ENCODE measurements around the gene CYB561.

Gene CYB561

DNA sequence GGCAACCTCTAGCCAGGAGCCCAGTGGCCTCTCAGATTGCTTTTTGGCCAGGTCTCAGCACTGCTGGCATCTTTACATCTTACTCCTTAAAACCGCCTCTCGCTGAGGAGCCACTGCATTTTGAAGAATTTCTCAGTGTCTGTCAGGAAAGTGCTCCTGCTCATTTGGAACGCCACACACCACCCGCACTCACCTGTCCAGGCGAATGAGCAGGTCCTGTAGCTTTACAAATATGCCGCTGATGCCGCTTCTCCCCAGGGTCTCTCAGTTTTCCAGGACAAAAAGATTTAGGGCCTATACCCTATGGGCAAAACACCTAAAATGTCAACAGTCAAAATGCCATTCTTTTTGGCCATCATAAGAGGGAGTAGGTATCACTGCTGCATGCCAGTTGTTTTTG lies 22.1 kb downstream of the CYB561 start:
- H2BK120ac ChIP-seq (ENCODE audit: low read depth, low read length) = no peak overlapping the region
- no peak overlapping the region for H3K4me3 ChIP-seq (ENCODE audit: insufficient read depth in 1 of 2, low read depth in 1 of 2, low read length in 2 of 2)
- DNase-seq = no peak
- H3K27me3 ChIP-seq (ENCODE audit: control insufficient read depth in 1 of 2, insufficient read depth in 1 of 2, low read length in 2 of 2) = no peaks in the 10 kb centered on the region
- no peak overlapping the region for H4K91ac ChIP-seq (ENCODE audit: low read length)
- H3K27ac ChIP-seq (ENCODE audit: low read length, poor library complexity, severe bottlenecking) = no peak overlapping the region
- peaks cover 15% of the 10 kb centered on the region for H3K79me1 ChIP-seq (replicated peaks; ENCODE audit: low read length, poor library complexity, severe bottlenecking)
- no peak overlapping the region for H2BK5ac ChIP-seq (ENCODE audit: low read depth, low read length, poor library complexity, severe bottlenecking)
- H2AK5ac ChIP-seq (ENCODE audit: low read length, severe bottlenecking) = no peak overlapping the region
- H3K4ac ChIP-seq (ENCODE audit: low read depth in 1 of 2, low read length in 2 of 2) = no peak overlapping the region
- H2BK12ac ChIP-seq (ENCODE audit: low read length in 2 of 2) = no peak overlapping the region
- peaks cover 12% of the 10 kb centered on the region for H3K4me1 ChIP-seq (ENCODE audit: control insufficient read depth, insufficient read depth, low read depth, low read length)
- no peak overlapping the region for H3K9ac ChIP-seq (ENCODE audit: low read length)
- H4K8ac ChIP-seq (ENCODE audit: low read length) = peak overlapping the region; percentile 5
- no peak overlapping the region for H2BK15ac ChIP-seq (ENCODE audit: low read depth, poor library complexity, severe bottlenecking)
- no peak overlapping the region for H3K4me2 ChIP-seq (ENCODE audit: low read length, poor library complexity, severe bottlenecking)
- H3K18ac ChIP-seq (ENCODE audit: low read depth in 1 of 2, low read length in 2 of 2) = no peak overlapping the region
- H3K36me3 ChIP-seq (ENCODE audit: control insufficient read depth in 1 of 2, insufficient read depth in 2 of 2, low read depth in 1 of 2, low read length in 2 of 2) = peaks cover 47 to 51% of the 10 kb centered on the region in 2 experiments
- WGBS = 95% methylated on average over 7 of the region's 7 CpGs
- H3K14ac ChIP-seq (ENCODE audit: low read length in 2 of 2) = no peak overlapping the region
- H3K23ac ChIP-seq (ENCODE audit: low read length in 2 of 2) = no peak overlapping the region
- no peaks in the 10 kb centered on the region for H3K9me3 ChIP-seq (ENCODE audit: control insufficient read depth, low read length)
- no peak overlapping the region for H2AFZ ChIP-seq (ENCODE audit: low read depth, low read length)

DNA sequence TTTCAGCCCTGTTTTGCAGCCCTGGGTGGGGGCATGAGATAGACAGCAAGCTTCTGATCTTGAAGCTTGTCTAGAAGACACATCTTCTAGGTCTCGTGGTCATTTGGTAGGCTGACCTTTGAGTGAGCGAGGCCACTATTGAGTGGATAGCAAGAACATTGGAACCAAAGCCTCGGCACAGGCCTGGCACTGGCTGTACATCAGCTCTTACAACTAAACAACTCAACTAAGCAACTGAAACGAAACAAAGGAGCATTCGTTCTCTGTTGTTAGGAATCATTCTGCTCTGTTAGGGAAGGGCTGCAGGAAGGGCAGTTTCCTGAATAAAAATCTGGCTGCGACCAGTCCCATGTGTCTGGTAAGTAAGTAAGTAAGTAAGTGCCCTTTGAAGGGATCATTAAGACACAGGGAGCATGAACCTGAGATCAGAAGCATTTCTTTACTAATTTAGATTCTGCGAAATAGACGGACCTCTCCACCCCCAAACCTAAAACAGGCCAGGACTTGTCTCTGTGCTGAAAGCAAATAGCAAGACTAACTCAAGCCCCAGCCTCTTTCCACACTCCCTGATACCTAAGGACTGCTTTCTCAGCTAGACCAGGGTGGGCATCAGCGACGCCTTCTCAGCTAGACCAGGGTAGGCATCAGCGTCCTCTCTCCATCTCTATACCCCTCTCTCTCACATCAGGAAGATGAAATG lies 22.7 kb downstream of the CYB561 start:
- H2BK120ac ChIP-seq (ENCODE audit: low read depth, low read length) = no peak overlapping the region
- H3K9me3 ChIP-seq (ENCODE audit: control insufficient read depth, low read length) = no peaks in the 10 kb centered on the region
- no peak overlapping the region for H3K4me3 ChIP-seq (ENCODE audit: insufficient read depth in 1 of 2, low read depth in 1 of 2, low read length in 2 of 2)
- H3K9ac ChIP-seq (ENCODE audit: low read length) = no peak overlapping the region
- no peak overlapping the region for H2AK5ac ChIP-seq (ENCODE audit: low read length, severe bottlenecking)
- H3K36me3 ChIP-seq (ENCODE audit: control insufficient read depth in 1 of 2, insufficient read depth in 2 of 2, low read depth in 1 of 2, low read length in 2 of 2) = peaks cover 52 to 55% of the 10 kb centered on the region in 2 experiments
- no peak overlapping the region for H3K27ac ChIP-seq (ENCODE audit: low read length, poor library complexity, severe bottlenecking)
- peak overlapping the region; percentile 5 for H4K8ac ChIP-seq (ENCODE audit: low read length)
- H2AFZ ChIP-seq (ENCODE audit: low read depth, low read length) = no peak overlapping the region
- no peak overlapping the region for H3K18ac ChIP-seq (ENCODE audit: low read depth in 1 of 2, low read length in 2 of 2)
- 90% methylated on average over 11 of the region's 11 CpGs for WGBS
- H3K4me1 ChIP-seq (ENCODE audit: control insufficient read depth, insufficient read depth, low read depth, low read length) = peaks cover 11% of the 10 kb centered on the region
- no peak overlapping the region for H3K4me2 ChIP-seq (ENCODE audit: low read length, poor library complexity, severe bottlenecking)
- no peak for DNase-seq
- no peak overlapping the region for H4K91ac ChIP-seq (ENCODE audit: low read length)
- H3K4ac ChIP-seq (ENCODE audit: low read depth in 1 of 2, low read length in 2 of 2) = no peak overlapping the region
- H3K79me1 ChIP-seq (replicated peaks; ENCODE audit: low read length, poor library complexity, severe bottlenecking) = peaks cover 15% of the 10 kb centered on the region
- no peaks in the 10 kb centered on the region for H3K27me3 ChIP-seq (ENCODE audit: control insufficient read depth in 1 of 2, insufficient read depth in 1 of 2, low read length in 2 of 2)
- H2BK5ac ChIP-seq (ENCODE audit: low read depth, low read length, poor library complexity, severe bottlenecking) = no peak overlapping the region
- no peak overlapping the region for H2BK12ac ChIP-seq (ENCODE audit: low read length in 2 of 2)
- no peak overlapping the region for H3K14ac ChIP-seq (ENCODE audit: low read length in 2 of 2)
- H2BK15ac ChIP-seq (ENCODE audit: low read depth, poor library complexity, severe bottlenecking) = no peak overlapping the region
- no peak overlapping the region for H3K23ac ChIP-seq (ENCODE audit: low read length in 2 of 2)

DNA sequence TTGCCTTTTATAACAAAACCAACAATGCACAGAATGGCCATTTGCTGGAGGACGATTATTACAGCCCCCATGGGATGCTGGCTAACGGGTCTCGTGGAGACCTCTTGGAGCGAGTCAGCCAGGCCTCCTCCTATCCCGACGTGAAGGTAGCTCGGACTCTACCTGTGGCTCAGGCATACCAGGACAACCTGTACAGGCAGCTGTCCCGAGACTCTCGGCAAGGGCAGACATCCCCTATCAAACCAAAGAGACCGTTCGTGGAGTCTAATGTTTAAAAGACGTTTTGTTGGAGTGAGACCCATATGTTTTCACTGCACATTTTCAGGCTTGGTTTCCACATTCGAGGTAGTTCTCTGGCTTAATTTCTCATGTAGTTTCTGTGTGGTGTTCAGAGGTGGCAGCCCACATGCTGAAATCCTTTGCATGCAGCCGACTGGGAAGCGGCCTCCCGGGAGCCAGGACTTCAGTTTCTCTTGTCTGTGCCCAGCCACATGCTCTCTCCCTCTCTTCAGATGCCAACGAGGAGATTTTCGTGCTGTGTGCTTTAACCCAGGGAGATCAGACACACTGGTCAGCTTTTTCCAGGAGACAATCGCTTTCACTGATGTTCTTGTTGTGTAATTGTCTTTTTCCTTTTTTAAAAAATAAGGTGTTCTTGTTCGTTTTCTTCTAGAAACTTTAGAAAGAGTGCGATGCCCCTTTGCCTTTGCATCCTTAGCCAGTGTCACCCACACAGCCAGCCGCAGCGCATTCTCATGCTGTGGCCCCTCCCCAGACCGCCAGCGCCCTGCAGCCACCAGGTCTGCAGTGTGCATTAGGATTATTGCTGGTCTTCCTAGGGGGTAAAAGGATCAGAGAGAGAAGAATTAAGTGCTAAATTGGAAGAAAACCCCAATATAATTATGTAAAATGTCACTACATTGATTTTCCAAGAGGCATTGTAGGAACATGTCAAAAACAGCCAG lies 24.1 kb downstream of the CYB561 start:
- H3K4ac ChIP-seq (ENCODE audit: low read depth in 1 of 2, low read length in 2 of 2) = no peak overlapping the region
- H2AFZ ChIP-seq (ENCODE audit: low read depth, low read length) = no peak overlapping the region
- peaks cover 15% of the 10 kb centered on the region for H3K79me1 ChIP-seq (replicated peaks; ENCODE audit: low read length, poor library complexity, severe bottlenecking)
- H3K36me3 ChIP-seq (ENCODE audit: control insufficient read depth in 1 of 2, insufficient read depth in 2 of 2, low read depth in 1 of 2, low read length in 2 of 2) = peaks cover 63 to 67% of the 10 kb centered on the region in 2 experiments
- no peak for DNase-seq
- 95% methylated on average over 25 of the region's 25 CpGs for WGBS
- no peak overlapping the region for H3K18ac ChIP-seq (ENCODE audit: low read depth in 1 of 2, low read length in 2 of 2)
- no peak overlapping the region for H3K4me2 ChIP-seq (ENCODE audit: low read length, poor library complexity, severe bottlenecking)
- no peak overlapping the region for H2BK120ac ChIP-seq (ENCODE audit: low read depth, low read length)
- no peak overlapping the region for H3K14ac ChIP-seq (ENCODE audit: low read length in 2 of 2)
- H3K27ac ChIP-seq (ENCODE audit: low read length, poor library complexity, severe bottlenecking) = no peak overlapping the region
- H3K4me1 ChIP-seq (ENCODE audit: control insufficient read depth, insufficient read depth, low read depth, low read length) = peaks cover 6% of the 10 kb centered on the region
- H2BK5ac ChIP-seq (ENCODE audit: low read depth, low read length, poor library complexity, severe bottlenecking) = no peak overlapping the region
- H2BK15ac ChIP-seq (ENCODE audit: low read depth, poor library complexity, severe bottlenecking) = no peak overlapping the region
- H4K91ac ChIP-seq (ENCODE audit: low read length) = no peak overlapping the region
- H2AK5ac ChIP-seq (ENCODE audit: low read length, severe bottlenecking) = no peak overlapping the region
- no peak overlapping the region for H2BK12ac ChIP-seq (ENCODE audit: low read length in 2 of 2)
- H3K9me3 ChIP-seq (ENCODE audit: control insufficient read depth, low read length) = no peaks in the 10 kb centered on the region
- no peaks in the 10 kb centered on the region for H3K27me3 ChIP-seq (ENCODE audit: control insufficient read depth in 1 of 2, insufficient read depth in 1 of 2, low read length in 2 of 2)
- H4K8ac ChIP-seq (ENCODE audit: low read length) = no peak overlapping the region
- H3K23ac ChIP-seq (ENCODE audit: low read length in 2 of 2) = no peak overlapping the region
- no peak overlapping the region for H3K9ac ChIP-seq (ENCODE audit: low read length)
- H3K4me3 ChIP-seq (ENCODE audit: insufficient read depth in 1 of 2, low read depth in 1 of 2, low read length in 2 of 2) = no peak overlapping the region
